ENCODE results near the gene ENTPD8.

Gene ENTPD8

DNA sequence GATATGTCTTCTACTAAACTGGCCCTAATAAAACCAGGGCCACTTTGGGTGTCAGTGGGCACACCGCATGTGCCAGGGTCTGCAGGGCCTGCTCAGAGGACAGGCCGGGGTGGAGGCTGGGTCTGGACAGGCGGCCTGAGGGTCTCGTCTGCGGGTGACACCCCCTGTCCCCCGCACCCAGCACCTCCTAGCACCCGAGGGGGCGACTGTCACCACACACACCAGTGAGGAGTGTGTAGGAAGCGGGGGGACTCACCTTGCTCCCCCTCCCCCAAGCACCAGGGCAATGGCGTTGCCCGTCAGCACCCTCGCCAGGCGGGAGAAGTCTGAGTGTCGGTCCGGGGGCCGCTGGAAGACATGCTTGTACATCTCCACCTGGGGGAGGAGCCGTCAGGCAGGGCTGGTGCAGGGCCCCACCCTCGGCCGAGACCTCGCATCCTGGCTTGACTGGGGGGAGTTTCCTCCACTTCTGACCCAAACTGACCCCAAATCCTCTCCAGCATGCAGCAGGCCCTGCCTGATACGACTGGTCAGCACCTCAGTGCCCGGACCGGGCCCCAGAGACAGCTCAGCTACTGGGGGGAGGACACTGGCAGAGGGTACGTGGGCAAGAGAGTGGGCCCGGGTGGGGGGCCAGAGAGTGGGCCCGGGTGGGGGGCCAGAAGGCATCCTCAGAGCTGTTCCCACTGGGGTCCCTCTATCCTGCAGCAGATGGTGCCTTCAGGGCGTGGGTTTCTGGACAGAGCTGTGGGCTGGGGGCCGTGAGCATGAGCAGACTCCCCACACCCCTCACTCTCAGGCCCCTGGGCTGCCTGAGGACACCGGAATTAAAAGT, 36.8 kb upstream of the ENTPD8 start:
- TF ChIP-seq RAD21 (IDR thresholded peaks at IDR 0.05; ENCODE audit: low read depth) (no peak), FOXM1 (IDR thresholded peaks at IDR 0.05; ENCODE audit: borderline replicate concordance, low read depth) (no peak), ZBTB7A (IDR thresholded peaks at IDR 0.05; ENCODE audit: low read depth) (no peak), YY1 (IDR thresholded peaks at IDR 0.05; ENCODE audit: low read depth) (no peak), TCF12 (IDR thresholded peaks at IDR 0.05; ENCODE audit: low read depth) (no peak), NFIC (IDR thresholded peaks at IDR 0.05) (no peak), TEAD4 (IDR thresholded peaks at IDR 0.05) (no peak), EP300 (IDR thresholded peaks at IDR 0.05; ENCODE audit: borderline replicate concordance) (no peak), TAF1 (IDR thresholded peaks at IDR 0.05; ENCODE audit: low read depth) (no peak), CEBPB (IDR thresholded peaks at IDR 0.05) (no peak), CREB1 (IDR thresholded peaks at IDR 0.05; ENCODE audit: low read depth) (no peak), EGR1 (IDR thresholded peaks at IDR 0.05) (no peak)
- TF ChIP-seq, protein P1, sequence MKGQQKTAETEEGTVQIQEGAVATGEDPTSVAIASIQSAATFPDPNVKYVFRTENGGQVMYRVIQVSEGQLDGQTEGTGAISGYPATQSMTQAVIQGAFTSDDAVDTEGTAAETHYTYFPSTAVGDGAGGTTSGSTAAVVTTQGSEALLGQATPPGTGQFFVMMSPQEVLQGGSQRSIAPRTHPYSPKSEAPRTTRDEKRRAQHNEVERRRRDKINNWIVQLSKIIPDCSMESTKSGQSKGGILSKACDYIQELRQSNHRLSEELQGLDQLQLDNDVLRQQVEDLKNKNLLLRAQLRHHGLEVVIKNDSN (IDR thresholded peaks at IDR 0.05) = no peak
- TF ChIP-seq, protein P2, sequence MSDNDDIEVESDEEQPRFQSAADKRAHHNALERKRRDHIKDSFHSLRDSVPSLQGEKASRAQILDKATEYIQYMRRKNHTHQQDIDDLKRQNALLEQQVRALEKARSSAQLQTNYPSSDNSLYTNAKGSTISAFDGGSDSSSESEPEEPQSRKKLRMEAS (IDR thresholded peaks at IDR 0.05) = no peak
- TF ChIP-seq, protein P3, sequence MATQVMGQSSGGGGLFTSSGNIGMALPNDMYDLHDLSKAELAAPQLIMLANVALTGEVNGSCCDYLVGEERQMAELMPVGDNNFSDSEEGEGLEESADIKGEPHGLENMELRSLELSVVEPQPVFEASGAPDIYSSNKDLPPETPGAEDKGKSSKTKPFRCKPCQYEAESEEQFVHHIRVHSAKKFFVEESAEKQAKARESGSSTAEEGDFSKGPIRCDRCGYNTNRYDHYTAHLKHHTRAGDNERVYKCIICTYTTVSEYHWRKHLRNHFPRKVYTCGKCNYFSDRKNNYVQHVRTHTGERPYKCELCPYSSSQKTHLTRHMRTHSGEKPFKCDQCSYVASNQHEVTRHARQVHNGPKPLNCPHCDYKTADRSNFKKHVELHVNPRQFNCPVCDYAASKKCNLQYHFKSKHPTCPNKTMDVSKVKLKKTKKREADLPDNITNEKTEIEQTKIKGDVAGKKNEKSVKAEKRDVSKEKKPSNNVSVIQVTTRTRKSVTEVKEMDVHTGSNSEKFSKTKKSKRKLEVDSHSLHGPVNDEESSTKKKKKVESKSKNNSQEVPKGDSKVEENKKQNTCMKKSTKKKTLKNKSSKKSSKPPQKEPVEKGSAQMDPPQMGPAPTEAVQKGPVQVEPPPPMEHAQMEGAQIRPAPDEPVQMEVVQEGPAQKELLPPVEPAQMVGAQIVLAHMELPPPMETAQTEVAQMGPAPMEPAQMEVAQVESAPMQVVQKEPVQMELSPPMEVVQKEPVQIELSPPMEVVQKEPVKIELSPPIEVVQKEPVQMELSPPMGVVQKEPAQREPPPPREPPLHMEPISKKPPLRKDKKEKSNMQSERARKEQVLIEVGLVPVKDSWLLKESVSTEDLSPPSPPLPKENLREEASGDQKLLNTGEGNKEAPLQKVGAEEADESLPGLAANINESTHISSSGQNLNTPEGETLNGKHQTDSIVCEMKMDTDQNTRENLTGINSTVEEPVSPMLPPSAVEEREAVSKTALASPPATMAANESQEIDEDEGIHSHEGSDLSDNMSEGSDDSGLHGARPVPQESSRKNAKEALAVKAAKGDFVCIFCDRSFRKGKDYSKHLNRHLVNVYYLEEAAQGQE (IDR thresholded peaks at IDR 0.05; ENCODE audit: low read depth) = no peak

DNA sequence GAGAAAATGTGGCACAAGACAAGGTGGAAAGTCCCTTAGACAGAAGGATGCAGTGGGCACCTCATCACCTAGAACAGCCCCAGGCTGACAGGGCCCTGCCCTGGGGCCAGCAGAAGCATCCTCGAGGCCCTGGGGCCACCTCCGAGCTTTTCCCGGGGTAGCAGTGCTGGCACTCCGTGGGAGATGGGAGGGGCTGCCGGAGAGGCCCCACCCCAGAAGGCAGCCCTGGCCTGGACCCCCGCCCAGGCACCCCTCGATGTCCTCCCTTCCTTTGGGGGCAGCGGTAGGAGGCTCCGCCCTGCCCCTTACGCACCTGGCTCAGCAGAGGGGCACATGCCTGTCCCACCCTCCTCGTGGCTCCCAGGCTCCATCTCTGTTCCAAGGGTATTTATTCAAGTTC, 35.7 kb upstream of the ENTPD8 start:
- no peak for TF ChIP-seq CEBPB (IDR thresholded peaks at IDR 0.05)
- TF ChIP-seq RAD21 (IDR thresholded peaks at IDR 0.05; ENCODE audit: low read depth) = no peak
- no peak for TF ChIP-seq TAF1 (IDR thresholded peaks at IDR 0.05; ENCODE audit: low read depth)
- TF ChIP-seq TCF12 (IDR thresholded peaks at IDR 0.05; ENCODE audit: low read depth) = no peak
- TF ChIP-seq, protein P1 (IDR thresholded peaks at IDR 0.05) = no peak

DNA sequence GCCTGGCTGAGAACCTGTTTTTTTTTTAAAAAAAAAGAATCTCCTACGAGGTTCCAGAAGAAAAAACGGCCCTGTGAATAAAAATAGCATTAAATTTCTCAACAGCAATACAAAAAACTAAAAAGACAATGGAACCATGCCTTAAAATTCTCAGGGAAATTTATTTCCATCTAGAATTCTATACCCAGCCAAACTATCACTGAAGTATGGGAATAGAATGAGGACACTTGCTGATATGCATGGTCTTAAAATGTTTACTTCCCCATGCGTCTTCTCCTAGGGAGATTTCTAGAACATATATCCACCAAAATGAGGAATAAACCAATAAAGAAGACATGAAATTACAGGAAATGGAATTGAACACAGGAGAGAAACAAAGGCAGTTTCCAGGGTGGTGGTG, 34.5 kb upstream of the ENTPD8 start:
- TF ChIP-seq NFIC (IDR thresholded peaks at IDR 0.05) (no peak), CEBPB (IDR thresholded peaks at IDR 0.05) (no peak), ZBTB7A (IDR thresholded peaks at IDR 0.05; ENCODE audit: low read depth) (no peak), CREB1 (IDR thresholded peaks at IDR 0.05; ENCODE audit: low read depth) (no peak), EGR1 (IDR thresholded peaks at IDR 0.05) (no peak), RAD21 (IDR thresholded peaks at IDR 0.05; ENCODE audit: low read depth) (no peak), EP300 (IDR thresholded peaks at IDR 0.05; ENCODE audit: borderline replicate concordance) (no peak), TAF1 (IDR thresholded peaks at IDR 0.05; ENCODE audit: low read depth) (no peak), YY1 (IDR thresholded peaks at IDR 0.05; ENCODE audit: low read depth) (no peak)
- TF ChIP-seq, protein P2 (IDR thresholded peaks at IDR 0.05) = no peak
- TF ChIP-seq, protein P1 (IDR thresholded peaks at IDR 0.05) = no peak
- TF ChIP-seq, protein P3 (IDR thresholded peaks at IDR 0.05; ENCODE audit: low read depth) = no peak

DNA sequence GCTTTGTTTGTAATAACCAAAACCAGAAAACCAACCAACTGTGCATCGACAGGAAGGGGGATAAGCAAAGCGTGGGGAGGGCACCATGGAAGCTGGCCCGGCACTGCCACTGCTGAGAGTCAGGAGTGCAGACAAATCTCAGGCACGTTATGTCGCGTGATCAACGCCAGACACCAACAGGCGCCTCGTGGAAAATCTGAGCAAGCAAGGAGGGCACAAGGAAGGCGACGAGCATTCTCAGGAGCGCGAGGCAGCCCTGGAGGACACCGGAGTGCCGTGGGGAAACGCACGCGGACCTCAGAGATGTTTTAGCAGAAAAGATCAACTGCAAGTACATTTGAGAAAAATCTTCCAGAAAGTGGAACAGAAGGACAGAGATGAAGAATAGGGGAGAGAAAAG, 33.1 kb upstream of the ENTPD8 start:
- TF ChIP-seq ZBTB7A (IDR thresholded peaks at IDR 0.05; ENCODE audit: low read depth) (no peak), EGR1 (IDR thresholded peaks at IDR 0.05) (no peak), EP300 (IDR thresholded peaks at IDR 0.05; ENCODE audit: borderline replicate concordance) (no peak), FOXM1 (IDR thresholded peaks at IDR 0.05; ENCODE audit: borderline replicate concordance, low read depth) (no peak), CEBPB (IDR thresholded peaks at IDR 0.05) (no peak), TCF12 (IDR thresholded peaks at IDR 0.05; ENCODE audit: low read depth) (no peak), NFIC (IDR thresholded peaks at IDR 0.05) (no peak), YY1 (IDR thresholded peaks at IDR 0.05; ENCODE audit: low read depth) (no peak), TAF1 (IDR thresholded peaks at IDR 0.05; ENCODE audit: low read depth) (no peak), RAD21 (IDR thresholded peaks at IDR 0.05; ENCODE audit: low read depth) (no peak), CREB1 (IDR thresholded peaks at IDR 0.05; ENCODE audit: low read depth) (no peak), TEAD4 (IDR thresholded peaks at IDR 0.05) (no peak)
- TF ChIP-seq, protein P2 (IDR thresholded peaks at IDR 0.05) = no peak
- TF ChIP-seq, protein P1 (IDR thresholded peaks at IDR 0.05) = no peak
- TF ChIP-seq, protein P3 (IDR thresholded peaks at IDR 0.05; ENCODE audit: low read depth) = no peak

Measured in Ishikawa (cell line).